ENCODE measurements around the gene RNF7.
"Not testable (repeated sequence)": the region's sequence is repeated elsewhere in the genome, so short reads cannot be mapped to it uniquely, and the experiment has no call there.

Gene RNF7

DNA sequence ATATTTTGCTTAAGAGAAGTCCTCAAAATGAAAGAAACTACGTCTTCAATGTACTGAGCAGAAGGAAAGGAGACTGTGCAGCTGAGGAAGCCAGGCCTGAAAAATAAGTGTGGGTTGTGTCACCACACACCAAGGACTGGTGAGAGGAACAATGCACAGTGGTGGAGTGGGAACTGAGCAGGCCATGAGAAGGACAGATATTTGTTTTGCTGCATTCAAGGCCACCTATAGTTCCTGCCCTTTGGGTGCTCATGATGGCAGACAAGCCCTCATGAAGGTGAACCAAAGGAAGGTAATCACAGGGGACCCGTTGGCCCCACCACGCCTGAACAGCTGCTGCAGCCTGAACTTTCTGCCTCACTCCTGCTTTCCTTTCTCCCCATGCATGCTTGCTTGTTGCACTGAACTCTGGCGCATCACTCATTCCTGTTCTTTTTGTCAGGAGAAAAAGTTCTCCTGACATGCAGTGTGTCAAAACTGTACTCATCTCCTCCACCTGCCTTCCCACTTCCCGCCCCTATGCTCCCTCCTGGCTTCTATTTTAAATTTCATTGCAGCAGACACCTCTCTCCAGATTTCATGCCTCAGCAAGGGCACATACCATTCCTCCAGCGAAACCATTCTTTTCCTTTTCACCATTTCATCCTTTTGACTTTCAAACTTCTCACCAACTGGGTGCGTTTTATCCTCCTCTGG is 2.2 kb upstream of the RNF7 start:
- DNase-seq: no peak

- DNase-seq: no peak
Measured at GRCh38 chr3:141737093-141737492, 1.0 kb upstream of the RNF7 start.

- no peak for DNase-seq
Measured at GRCh38 chr3:141737678-141738021, 448 bp upstream of the RNF7 start.

DNA sequence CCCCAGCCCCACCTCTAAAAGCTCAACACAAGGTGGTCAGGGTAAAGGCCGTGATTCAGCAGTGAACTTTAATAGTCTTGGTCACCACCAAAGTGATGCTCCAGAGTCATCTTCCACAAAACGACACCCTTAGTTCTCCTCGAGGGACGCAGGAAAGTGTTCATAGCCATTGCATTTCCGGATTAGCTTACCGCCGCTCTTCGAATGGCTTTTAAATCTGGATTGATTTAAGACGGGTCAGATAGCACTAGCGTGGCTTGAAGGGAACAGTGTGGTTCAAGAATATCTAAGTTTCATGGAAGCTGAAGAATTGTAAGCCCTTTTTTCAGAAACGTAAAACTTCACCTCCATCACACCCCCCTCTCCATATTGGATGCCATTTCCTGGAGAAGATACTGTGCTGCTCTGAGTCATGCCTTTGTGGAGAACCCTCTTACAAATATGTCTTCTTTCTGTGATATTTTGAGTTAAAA is 829 bp downstream of the RNF7 start:
- DNase-seq: peak; percentile 31

GRCh38 chr3:141739731-141740130 is 1.6 kb downstream of the RNF7 start:
- no peak for DNase-seq

DNA sequence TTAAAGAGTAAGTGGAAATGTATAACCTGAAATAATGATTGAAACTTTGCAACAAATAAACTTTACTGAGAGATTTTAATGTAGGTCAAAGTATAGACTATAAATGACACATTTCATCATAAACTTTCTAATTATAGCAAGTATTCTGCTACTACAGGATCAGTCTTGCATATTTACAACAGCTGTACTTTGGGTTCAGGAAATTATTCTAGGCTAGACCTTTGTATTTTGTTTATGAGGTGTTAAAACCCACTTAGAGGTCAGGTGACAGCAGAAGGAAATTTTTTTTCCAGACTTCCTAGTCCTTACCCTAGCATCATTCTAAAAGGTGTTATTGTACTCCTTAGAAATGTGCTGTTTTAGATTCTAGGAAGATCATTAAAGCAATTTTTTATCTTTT is 2.3 kb downstream of the RNF7 start:
- no peak for DNase-seq

GRCh38 chr3:141743305-141743704 is 5.2 kb downstream of the RNF7 start:
- no peak for DNase-seq

GRCh38 chr3:141746962-141747361 is 8.9 kb downstream of the RNF7 start:
- no peak for DNase-seq

DNA sequence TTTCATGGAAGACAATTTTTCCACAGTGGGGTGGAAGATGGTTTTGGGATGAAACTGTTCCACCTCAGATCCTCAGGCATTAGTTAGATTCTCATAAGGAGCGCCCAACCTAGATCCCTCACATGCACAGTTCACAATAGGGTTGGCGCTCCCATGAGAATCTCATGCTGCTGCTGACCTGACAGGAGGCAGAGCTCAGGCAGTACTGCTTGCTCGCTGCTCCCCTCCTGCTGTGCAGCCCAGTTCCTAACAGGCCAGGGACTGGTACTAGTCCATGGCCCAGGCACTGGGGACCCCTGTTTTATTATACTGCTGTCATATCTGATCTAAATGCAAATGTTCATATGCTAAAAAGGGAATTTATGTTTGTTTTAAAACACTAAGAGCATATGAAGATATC is 15.3 kb downstream of the RNF7 start:
- DNase-seq: no peak

DNA sequence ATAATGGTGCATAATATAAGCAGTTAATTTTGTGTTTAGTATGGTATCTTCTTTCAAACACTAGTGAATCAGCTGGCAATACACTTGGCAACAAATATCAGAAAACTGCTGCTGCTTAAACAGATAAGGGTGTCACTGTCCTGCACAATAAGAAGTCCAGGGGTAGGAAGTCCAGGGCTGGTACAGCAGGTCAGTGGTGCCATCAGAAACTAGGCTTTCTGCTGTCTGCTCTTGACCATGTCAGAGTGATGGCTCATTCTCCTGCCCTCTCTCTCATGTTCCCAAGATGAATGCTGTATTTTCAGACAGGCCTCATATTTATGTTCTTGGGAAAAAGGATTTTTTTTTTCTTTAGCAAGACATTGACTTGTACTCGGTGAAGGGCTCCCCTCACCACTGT is 15.9 kb downstream of the RNF7 start:
- no peak for DNase-seq

DNA sequence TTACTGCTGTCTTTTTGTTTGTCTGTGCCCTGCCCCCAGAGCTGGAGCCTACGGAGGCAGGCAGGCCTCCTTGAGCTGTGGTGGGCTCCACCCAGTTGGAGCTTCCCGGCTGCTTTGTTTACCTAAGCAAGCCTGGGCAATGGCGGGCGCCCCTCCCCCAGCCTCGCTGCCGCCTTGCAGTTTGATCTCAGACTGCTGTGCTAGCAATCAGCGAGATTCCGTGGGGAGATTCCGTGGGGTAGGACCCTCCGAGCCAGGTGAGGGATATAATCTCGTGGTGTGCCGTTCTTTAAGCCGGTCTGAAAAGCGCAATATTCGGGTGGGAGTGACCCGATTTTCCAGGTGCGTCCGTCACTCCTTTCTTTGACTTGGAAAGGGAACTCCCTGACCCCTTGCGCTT is 24.5 kb downstream of the RNF7 start:
- not testable (repeated sequence) for DNase-seq

DNA sequence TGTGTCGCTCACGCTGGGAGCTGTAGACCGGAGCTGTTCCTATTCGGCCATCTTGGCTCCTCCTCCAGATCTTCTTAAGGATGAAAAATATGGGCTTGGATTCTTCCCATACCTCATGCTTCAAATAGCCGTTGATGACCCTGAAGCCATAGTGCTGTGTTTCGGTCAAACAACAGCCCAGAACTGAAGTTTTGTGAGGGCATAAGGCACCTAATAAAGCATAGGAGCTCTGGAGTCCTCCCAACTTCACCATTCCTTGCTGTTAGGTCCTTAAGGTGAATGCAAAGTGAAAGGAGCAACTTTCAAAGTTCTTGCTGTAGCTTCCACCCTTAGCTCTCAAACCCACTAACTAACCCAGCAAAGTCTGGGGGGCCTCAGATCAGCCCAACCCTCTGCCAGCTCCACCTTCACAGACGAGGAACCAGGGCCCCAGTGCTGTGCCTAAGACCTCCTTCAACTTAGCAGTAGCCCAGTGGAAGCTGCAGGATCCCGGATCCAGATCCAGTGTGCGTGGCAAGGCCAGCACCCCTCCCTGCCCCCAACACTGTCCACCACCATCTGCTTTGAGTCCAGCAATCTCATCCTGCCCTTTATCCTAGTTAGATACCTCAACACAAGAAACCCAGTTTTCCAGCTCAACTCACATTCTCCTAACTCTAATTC is 25.1 kb downstream of the RNF7 start, which contains the start of gene GRK7:
Gene GRK7, plus strand, starts transcription at position 321 of the 663 bp plus-strand sequence. CDS start 14,877 bp downstream, outside the sequence.
- DNase-seq: no peak

DNA sequence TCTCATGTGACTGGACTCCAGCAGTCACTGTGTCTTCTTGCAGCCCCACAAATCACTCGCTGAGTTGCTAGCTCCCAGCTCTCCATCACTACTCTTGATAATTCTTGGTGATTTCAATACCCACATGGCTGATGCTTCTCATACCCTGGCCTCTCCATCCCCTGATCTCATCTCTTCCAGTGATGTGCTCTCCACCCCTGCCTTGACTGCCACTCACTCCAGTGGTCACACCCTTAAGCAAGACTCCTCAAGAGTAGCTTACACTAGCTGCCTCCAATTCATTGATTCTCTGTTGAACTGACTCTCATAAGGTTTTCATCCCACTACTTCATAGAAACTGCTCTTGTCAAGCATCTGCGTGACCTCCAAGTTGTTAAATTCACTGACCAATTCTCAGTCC is 25.9 kb downstream of the RNF7 start:
- DNase-seq: no peak

- no peak for DNase-seq
Measured at GRCh38 chr3:141764465-141764864, 26.4 kb downstream of the RNF7 start.

GRCh38 chr3:141764986-141765385 is 26.9 kb downstream of the RNF7 start:
- no peak for DNase-seq

DNA sequence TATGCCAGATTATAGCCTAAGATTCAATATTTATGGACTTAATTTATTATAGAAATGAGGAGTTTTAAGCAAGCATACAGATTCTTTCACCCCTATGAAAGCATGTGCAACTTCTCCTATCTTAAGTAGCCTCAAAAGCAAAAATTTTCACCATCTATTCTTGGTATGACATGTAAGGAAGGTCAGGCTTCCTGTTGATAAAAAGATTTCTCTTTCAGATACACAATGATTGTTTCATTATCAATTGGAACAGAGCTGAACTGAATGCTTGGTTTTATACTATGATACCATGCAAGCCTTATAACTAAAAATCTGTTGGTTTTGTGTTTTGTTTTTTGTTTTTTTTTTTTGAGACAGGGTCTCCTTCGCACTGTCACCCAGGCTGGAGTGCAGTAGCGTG is 29.0 kb downstream of the RNF7 start:
- DNase-seq: no peak

- DNase-seq: no peak
Measured at GRCh38 chr3:141769221-141769894, 31.3 kb downstream of the RNF7 start.

DNA sequence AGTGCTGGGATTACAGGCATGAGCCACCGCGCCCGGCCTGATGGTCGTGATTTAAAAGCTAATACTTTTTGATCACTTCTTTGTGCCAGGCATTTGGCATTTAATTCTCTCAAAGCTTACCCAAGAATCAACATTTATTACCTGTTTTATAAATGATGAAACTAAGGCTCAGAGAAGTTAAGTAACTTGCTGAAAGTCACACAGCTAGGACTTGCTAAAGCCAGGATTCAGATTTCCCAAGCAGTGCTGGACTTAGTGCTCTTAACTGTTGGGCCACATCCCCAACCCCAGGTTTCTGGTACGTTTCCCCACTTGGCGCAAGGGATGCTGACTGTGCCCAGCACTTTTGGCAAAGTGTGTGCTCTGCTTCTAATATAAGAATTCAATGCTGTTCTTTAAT is 35.6 kb downstream of the RNF7 start:
- no peak for DNase-seq

GRCh38 chr3:141776376-141776775 is 38.3 kb downstream of the RNF7 start:
- DNase-seq: no peak

DNA sequence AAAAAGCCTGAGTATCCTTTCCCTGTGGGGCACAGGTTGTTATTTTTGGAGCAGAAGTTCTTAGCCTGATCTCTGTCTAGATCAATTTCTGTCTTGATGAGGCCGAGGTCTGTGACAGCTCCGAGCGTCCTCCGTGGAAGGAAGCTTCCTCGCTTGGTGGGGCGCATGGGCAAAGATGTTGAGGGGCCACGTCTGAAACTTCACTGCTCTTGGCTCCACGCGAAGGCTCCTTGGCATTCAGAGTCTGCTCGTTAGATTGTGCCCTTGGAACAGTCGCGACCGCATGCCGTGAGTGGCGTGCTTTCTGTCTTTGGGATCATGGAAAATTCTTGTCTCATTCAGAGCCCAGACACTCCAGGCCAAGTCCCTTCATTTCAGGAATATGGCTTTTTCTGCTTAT is 38.8 kb downstream of the RNF7 start:
- DNase-seq: no peak

- no peak for DNase-seq
Measured at GRCh38 chr3:141777957-141778813, 40.1 kb downstream of the RNF7 start.

DNA sequence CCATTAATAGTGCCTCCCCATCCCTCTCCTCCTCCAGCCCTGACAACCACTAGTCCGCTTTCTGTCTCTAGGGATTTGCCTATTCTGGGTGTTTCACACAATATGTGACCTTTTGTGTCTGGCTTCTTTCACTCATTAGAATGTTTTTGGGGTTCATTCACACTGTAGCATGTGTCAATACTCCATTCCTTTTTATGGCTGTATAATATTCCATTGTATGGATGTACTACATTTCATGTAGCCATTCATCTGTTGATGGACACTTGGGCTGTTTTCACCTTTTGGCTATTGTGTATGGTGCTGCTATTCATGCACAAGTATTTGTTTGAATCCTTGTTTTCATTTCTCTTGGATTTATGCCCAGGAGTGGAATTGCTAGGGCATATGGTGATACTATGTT is 41.6 kb downstream of the RNF7 start:
- no peak for DNase-seq

- no peak for DNase-seq
Measured at GRCh38 chr3:141782386-141782932, 44.4 kb downstream of the RNF7 start.

All from central memory CD4-positive, alpha-beta T cell (primary cell).